ENCODE results near the gene PLSCR1.
"Not testable (repeated sequence)": the region's sequence is repeated elsewhere in the genome, so short reads cannot be mapped to it uniquely, and the experiment has no call there.

PLSCR1 gene

DNA sequence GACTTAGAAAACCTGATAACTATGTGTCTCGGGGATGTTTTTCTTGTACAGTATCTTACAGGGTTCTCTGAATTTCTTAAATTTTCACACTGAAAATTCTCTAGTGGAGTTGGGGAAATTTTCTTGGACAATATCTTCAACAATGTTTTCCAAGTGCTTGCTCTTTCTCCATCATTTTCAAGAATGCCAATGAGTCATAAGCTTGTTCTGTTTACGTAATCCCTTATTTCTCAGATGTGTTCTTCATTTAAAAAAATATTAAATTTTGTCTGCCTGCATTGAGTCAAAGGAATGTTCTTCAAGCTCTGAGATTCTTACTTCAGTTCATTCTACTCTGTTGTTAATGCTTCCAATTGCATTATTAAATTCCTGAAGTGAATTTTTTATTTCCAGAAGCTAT is 53.1 kb downstream of the PLSCR1 start:
- ChIA-PET CTCF (interaction anchor here (1.6 kb wide), 1 partner anchor 13 kb away, joined by 4 read pairs; no protein-coding TSS in a partner anchor), POLR2A (no interaction called here)
- TF ChIP-seq, protein P1, sequence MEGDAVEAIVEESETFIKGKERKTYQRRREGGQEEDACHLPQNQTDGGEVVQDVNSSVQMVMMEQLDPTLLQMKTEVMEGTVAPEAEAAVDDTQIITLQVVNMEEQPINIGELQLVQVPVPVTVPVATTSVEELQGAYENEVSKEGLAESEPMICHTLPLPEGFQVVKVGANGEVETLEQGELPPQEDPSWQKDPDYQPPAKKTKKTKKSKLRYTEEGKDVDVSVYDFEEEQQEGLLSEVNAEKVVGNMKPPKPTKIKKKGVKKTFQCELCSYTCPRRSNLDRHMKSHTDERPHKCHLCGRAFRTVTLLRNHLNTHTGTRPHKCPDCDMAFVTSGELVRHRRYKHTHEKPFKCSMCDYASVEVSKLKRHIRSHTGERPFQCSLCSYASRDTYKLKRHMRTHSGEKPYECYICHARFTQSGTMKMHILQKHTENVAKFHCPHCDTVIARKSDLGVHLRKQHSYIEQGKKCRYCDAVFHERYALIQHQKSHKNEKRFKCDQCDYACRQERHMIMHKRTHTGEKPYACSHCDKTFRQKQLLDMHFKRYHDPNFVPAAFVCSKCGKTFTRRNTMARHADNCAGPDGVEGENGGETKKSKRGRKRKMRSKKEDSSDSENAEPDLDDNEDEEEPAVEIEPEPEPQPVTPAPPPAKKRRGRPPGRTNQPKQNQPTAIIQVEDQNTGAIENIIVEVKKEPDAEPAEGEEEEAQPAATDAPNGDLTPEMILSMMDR (IDR thresholded peaks at IDR 0.05; ENCODE audit: insufficient read depth, low read length, missing control alignments): no peak
- no peak overlapping the region for H3K4me3 ChIP-seq (ENCODE audit: low read depth, low read length)
- peak; percentile 31 for DNase-seq (ENCODE audit: low read depth, low spot score)

- TF ChIP-seq, protein P1 (IDR thresholded peaks at IDR 0.05; ENCODE audit: insufficient read depth, low read length, missing control alignments): no peak
- no peak for DNase-seq (ENCODE audit: low read depth, low spot score)
- ChIA-PET CTCF (no interaction called here), POLR2A (no interaction called here)
- H3K4me3 ChIP-seq (ENCODE audit: low read depth, low read length): no peak overlapping the region
Measured at GRCh38 chr3:146485297-146485696, 59.1 kb downstream of the PLSCR1 start.

DNA sequence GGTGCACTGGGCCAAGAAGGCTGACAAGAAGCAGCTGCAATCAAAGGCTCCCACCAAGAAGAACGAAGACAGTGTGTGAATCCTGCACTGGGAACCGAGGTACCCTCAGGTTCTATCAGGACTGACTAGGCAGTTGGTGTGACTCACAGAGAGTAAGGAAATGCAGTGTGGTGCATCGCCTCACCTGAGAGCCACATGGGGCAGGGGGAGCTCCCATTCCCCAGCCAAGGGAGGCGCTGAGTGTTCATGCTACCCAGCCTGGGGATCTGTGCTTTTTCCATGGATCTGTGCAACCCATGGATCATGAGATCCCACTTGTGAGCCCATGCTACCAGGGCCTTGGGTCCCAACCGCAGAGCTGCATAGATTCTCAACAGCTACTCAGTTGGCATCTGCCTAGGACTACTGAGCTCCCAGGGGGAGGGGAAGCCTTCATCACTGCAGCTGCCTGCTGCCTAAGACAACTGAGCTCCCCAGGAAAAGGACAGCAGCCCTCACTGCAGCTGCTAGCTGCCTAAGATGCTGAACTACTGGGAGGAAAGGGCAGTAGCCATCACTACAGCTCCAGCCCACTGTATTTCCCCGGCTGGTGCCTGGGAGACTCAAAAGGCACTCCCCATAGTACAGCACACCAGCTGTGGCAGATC is 68.2 kb downstream of the PLSCR1 start:
- TF ChIP-seq, protein P1 (IDR thresholded peaks at IDR 0.05; ENCODE audit: insufficient read depth, low read length, missing control alignments): no peak
- ChIA-PET POLR2A (no interaction called here), CTCF (no interaction called here)
- DNase-seq (ENCODE audit: low read depth, low spot score): no peak
- H3K4me3 ChIP-seq (ENCODE audit: low read depth, low read length): no peak overlapping the region

GRCh38 chr3:146474976-146475375 is 69.4 kb downstream of the PLSCR1 start:
- POLR2A ChIA-PET; CTCF ChIA-PET; DNase-seq (ENCODE audit: low read depth, low spot score); H3K4me3 ChIP-seq (ENCODE audit: low read depth, low read length): not testable (repeated sequence)

DNA sequence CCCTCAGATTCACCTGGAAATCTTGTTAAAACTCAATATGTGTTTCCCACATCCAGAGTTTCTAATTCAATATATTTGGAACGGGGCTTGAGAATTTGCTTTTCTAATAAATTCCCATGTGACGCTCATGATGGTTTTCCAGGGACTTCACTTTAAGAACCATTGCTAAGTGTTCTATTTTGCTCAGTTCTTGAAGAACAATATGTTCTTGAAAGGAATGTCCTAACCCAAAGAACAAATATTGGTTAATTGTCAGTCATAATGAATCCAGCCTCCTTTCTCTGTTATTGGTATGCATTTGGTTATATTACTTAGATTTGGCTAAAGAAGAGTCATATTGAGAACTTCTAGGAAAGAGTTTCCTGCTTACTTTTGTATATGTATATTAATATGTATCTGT is 70.7 kb downstream of the PLSCR1 start:
- TF ChIP-seq, protein P1 (IDR thresholded peaks at IDR 0.05; ENCODE audit: insufficient read depth, low read length, missing control alignments): no peak
- ChIA-PET POLR2A (no interaction called here), CTCF (no interaction called here)
- H3K4me3 ChIP-seq (ENCODE audit: low read depth, low read length): no peak overlapping the region
- no peak for DNase-seq (ENCODE audit: low read depth, low spot score)

GRCh38 chr3:146472611-146473010 is 71.8 kb downstream of the PLSCR1 start:
- CTCF ChIA-PET: no interaction called here
- POLR2A ChIA-PET: no interaction called here

GRCh38 chr3:146471012-146471411 is 73.4 kb downstream of the PLSCR1 start:
- TF ChIP-seq, protein P1 (IDR thresholded peaks at IDR 0.05; ENCODE audit: insufficient read depth, low read length, missing control alignments): no peak
- H3K4me3 ChIP-seq (ENCODE audit: low read depth, low read length): no peak overlapping the region
- DNase-seq (ENCODE audit: low read depth, low spot score): no peak
- ChIA-PET CTCF (no interaction called here), POLR2A (no interaction called here)

More at GRCh38 chr3:146472611-146473010, 71.8 kb downstream of the PLSCR1 start:
- TF ChIP-seq, protein P1 (IDR thresholded peaks at IDR 0.05; ENCODE audit: insufficient read depth, low read length, missing control alignments): no peak
- DNase-seq (ENCODE audit: low read depth, low spot score): no peak
- no peak overlapping the region for H3K4me3 ChIP-seq (ENCODE audit: low read depth, low read length)

Data from AG04449 (cell line).